GM12865 (cell line): Measurements from ENCODE around the gene ELOVL6.

ENCODE experiments used
- DNase-seq: peaks from one replicate; pipeline ENCODE4 v3.0.0; 2010; ENCODE audit warnings: low read depth
- H3K4me3 ChIP-seq: 2 replicates; pipeline ENCODE4 v1.5.1; 2011; ENCODE audit warnings: mild to moderate bottlenecking, low read depth, low read length, control low read depth
- CTCF ChIP-seq: IDR thresholded peaks from 2 replicates; pipeline ENCODE4 v1.5.1; 2011; ENCODE audit warnings: low read length, control low read depth, low read depth, inconsistent platforms; ENCODE audit not compliant: insufficient read depth; ENCODE audit errors: missing control alignments

Gene ELOVL6

DNA sequence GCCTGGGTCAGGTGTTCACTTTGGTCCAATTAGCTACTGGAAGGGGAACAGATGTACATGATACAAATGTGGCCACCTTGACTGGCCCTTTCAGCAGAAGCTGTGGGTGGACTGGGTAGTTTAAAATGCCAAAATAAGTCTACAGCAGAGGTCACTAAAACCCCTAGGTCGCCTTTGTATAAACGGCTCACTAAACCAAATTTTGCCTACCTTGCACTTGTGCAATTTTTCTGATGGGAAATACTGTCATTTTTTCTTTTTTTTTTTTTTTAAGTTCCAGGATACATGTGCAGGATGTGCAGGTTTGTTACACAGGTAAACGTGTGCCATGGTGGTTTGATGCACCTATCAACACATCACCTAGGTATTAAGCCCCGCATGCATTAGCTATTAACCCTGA lies 176.0 kb downstream of the ELOVL6 start:
- no peak for TF ChIP-seq CTCF
- DNase-seq: no peak
- H3K4me3 ChIP-seq: no peak overlapping the region

DNA sequence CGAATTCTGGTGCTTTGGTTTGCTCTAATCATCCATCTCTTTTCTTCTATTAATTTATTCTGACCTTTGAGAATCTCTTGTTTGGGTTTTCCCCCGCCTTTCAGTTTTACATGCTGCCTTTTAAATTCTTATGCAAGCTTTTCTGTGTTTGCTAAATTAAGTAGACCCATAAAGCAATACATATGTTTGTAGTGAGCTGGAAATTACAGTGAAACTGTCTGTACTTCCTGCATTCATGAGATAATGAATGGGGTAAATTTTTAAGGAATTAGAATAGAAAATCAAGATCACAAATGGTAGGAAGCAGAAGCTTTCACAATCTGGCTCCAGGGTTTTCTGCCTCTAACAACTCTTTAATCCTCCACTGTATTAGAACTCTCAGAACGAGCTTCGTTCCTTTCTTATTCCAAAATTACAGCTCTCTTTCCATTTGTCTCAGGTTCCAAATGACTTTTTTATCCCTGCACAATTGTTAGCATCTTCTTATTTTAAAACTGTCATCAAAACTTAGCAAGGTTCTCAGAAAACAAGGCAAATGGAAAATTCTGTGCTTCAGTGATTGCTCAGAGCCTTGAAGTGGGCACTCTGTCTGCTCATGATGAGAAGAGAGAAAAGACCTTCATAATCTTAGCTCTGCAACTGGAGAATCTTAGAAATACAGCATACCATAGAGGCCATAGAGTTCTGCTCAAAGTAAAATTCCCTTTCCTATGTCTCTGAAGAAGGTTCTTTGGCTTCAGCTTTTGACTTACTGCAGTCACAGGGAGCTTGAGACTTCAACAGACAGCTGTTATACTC lies 177.6 kb downstream of the ELOVL6 start:
- no peak overlapping the region for H3K4me3 ChIP-seq
- DNase-seq: no peak

GRCh38 chr4:110020139-110020538 lies 178.3 kb downstream of the ELOVL6 start:
- no peak for DNase-seq
- H3K4me3 ChIP-seq: no peak overlapping the region
- TF ChIP-seq CTCF: no peak

More for the DNA sequence above, 177.6 kb downstream of the ELOVL6 start:
- TF ChIP-seq CTCF: no peak

GRCh38 chr4:110019153-110019552 lies 179.3 kb downstream of the ELOVL6 start:
- no peak for TF ChIP-seq CTCF
- DNase-seq: no peak
- no peak overlapping the region for H3K4me3 ChIP-seq

- H3K4me3 ChIP-seq: no peak overlapping the region
- no peak for TF ChIP-seq CTCF
- no peak for DNase-seq
Observed at GRCh38 chr4:110014233-110014632, 184.2 kb downstream of the ELOVL6 start.

GRCh38 chr4:110012917-110013316 lies 185.5 kb downstream of the ELOVL6 start:
- DNase-seq: no peak
- H3K4me3 ChIP-seq: no peak overlapping the region
- TF ChIP-seq CTCF: no peak

DNA sequence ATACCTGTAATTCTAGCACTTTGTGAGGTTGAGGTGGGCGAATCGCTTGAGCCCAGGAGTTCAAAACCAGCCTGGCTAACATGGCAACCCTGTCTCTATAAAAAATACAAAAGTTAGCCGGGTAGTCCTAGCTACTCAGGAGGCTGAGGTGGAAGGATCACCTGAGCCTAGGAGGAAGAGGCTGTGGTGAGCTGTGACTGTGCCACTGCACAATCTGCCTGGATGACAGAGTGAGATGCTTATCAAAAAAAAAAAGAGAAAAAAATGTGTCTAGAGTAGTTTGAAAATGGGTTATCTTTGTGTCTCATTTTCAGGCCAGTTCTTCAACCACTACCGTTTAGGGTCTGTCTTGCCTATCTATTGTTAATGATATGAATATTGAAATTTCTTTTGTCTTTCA lies 187.6 kb downstream of the ELOVL6 start:
- no peak for DNase-seq

More for the DNA sequence above, 187.6 kb downstream of the ELOVL6 start:
- H3K4me3 ChIP-seq: no peak overlapping the region
- TF ChIP-seq CTCF: no peak
